ENCODE measurements around the gene PRTG.

DNA sequence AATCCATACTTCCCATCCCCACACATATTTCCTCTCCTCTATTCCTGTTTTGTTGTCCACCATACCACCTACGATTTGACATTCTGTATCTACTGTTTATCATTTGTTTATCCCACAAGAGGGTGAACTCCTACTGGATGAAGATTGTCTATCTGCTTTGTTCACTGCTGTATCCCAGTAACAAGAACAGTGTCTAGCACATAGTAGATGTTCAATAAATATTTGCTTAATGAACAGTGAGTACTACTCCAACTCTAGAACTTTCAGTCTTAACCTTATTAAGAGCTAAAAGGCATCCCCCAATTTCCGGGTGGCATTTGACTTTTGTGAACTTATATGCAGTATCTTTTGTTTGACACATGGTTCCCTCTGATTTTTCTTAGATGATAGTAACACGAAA is 156.1 kb downstream of the PRTG start:
- TF ChIP-seq CTCF (IDR thresholded peaks at IDR 0.05; ENCODE audit: low read depth, low read length) = no peak
- no peak for TF ChIP-seq POLR2A (IDR thresholded peaks at IDR 0.05; ENCODE audit: extremely low read depth, insufficient read length)

Measured in NB4 (cell line).